ENCODE data around the gene SPHK2.

The SPHK2 gene

DNA sequence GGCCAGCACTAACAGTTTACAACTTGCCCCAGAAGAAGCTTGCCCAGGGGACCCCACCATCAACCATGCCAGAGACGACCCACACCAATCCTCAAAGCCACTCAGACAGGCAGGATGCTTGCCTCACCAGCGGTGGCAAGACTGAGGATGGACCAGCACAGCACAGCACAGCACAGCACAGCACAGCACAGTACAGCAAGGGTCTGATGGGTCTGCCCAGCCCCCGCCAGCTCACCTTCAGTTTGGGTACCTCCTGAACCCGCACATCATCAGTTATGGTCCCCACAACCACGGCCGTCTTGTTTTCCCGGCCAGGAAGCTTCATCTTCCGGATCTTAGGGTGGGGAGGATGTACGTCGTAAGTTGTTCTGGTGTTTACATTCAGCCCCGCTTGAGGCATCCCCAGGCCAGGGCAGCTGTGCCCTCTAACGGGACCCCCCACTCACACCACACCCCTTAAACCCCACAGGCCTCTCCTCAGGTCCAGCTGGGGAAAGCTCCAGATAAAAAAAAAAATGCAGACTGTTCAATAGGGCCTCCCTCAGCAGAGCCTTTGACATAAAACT, 2.7 kb upstream of the SPHK2 start:
- TF ChIP-seq SP1 (IDR thresholded peaks at IDR 0.05) (no peak), FOXA1 (IDR thresholded peaks at IDR 0.05) (no peak), CTBP1 (IDR thresholded peaks at IDR 0.05; ENCODE audit: borderline replicate concordance) (no peak), BHLHE40 (IDR thresholded peaks at IDR 0.05; ENCODE audit: borderline replicate concordance) (no peak), ELF4 (IDR thresholded peaks at IDR 0.05) (no peak), SUZ12 (IDR thresholded peaks at IDR 0.05) (no peak), LEF1 (IDR thresholded peaks at IDR 0.05; ENCODE audit: borderline replicate concordance) (no peak), NFRKB (IDR thresholded peaks at IDR 0.05) (no peak), ZNF384 (IDR thresholded peaks at IDR 0.05) (no peak), FOXM1 (IDR thresholded peaks at IDR 0.05; ENCODE audit: borderline replicate concordance) (no peak), FOXK2 (IDR thresholded peaks at IDR 0.05) (no peak), HDGF (IDR thresholded peaks at IDR 0.05; ENCODE audit: borderline replicate concordance) (no peak), L3MBTL2 (conservative IDR thresholded peaks at IDR 0.05) (no peak)
- TF ChIP-seq, protein P1, sequence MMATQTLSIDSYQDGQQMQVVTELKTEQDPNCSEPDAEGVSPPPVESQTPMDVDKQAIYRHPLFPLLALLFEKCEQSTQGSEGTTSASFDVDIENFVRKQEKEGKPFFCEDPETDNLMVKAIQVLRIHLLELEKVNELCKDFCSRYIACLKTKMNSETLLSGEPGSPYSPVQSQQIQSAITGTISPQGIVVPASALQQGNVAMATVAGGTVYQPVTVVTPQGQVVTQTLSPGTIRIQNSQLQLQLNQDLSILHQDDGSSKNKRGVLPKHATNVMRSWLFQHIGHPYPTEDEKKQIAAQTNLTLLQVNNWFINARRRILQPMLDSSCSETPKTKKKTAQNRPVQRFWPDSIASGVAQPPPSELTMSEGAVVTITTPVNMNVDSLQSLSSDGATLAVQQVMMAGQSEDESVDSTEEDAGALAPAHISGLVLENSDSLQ (IDR thresholded peaks at IDR 0.05) = no peak
- no peak for DNase-seq (ENCODE audit: extremely low spot score)
- CTCF ChIA-PET = interaction anchor here (0.6 kb wide), 1 partner anchor 110 kb away, joined by 3 read pairs; no protein-coding TSS in a partner anchor
- POLR2A ChIA-PET = interaction anchor here (0.9 to 4.5 kb wide), 5 partner anchors 7 to 114 kb away, joined by 3 to 88 read pairs (median 4); no protein-coding TSS in a partner anchor

DNA sequence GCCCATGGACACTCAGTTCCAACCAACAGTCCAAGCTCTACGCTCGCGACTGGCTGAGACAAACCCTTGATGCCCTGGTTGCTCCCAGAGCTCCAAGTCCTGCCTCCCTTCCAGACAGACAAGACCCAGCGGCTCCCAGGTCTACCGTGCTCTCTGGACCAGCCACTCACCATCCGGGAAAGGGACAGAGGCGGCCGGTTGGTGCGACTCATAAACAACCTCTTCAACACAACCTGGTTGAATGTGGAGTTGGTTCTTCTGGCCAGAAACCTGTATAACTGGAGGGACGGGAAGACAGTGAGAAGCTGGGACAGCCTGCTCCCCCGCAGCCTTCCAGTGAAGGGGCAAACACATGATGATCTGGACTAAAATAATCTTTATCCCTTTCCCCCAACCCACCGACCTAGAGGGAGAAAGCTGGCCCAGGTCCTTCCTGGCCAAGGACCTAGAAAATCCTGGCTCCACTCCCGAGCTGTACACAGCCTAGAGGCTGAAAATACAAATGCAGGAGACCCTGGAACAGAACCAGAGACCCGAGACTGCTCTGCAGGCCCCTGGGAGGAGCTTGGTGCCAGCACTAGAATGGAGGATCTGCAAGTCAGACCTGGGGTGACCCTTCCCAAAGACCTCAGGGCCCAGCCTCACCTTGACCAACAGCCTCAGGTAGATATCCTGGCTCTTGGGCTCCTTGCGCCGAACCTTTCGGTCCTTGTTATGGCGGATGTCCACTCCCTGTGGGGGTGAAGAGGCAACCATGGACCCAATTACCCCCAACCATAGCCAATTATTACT, 2.0 kb upstream of the SPHK2 start:
- POLR2A ChIA-PET = interaction anchor here (0.6 to 4.5 kb wide), 6 partner anchors 8 to 124 kb away, joined by 3 to 88 read pairs (median 4); no protein-coding TSS in a partner anchor
- DNase-seq (ENCODE audit: extremely low spot score) = no peak
- TF ChIP-seq L3MBTL2 (conservative IDR thresholded peaks at IDR 0.05) = no peak
- TF ChIP-seq FOXM1 (IDR thresholded peaks at IDR 0.05; ENCODE audit: borderline replicate concordance) = no peak
- TF ChIP-seq CTBP1 (IDR thresholded peaks at IDR 0.05; ENCODE audit: borderline replicate concordance) = no peak
- TF ChIP-seq ARNT (IDR thresholded peaks at IDR 0.05) = no peak
- TF ChIP-seq NFRKB (IDR thresholded peaks at IDR 0.05) = no peak
- TF ChIP-seq LEF1 (IDR thresholded peaks at IDR 0.05; ENCODE audit: borderline replicate concordance) = no peak
- no peak for TF ChIP-seq ELF4 (IDR thresholded peaks at IDR 0.05)
- no peak for TF ChIP-seq FOXA1 (IDR thresholded peaks at IDR 0.05)
- TF ChIP-seq ZNF384 (IDR thresholded peaks at IDR 0.05) = no peak
- TF ChIP-seq, protein P1 (IDR thresholded peaks at IDR 0.05) = no peak
- no peak for TF ChIP-seq BHLHE40 (IDR thresholded peaks at IDR 0.05; ENCODE audit: borderline replicate concordance)
- TF ChIP-seq SUZ12 (IDR thresholded peaks at IDR 0.05) = no peak
- no peak for TF ChIP-seq HDGF (IDR thresholded peaks at IDR 0.05; ENCODE audit: borderline replicate concordance)
- no peak for TF ChIP-seq TARDBP (IDR thresholded peaks at IDR 0.05)
- CTCF ChIA-PET = interaction anchor here (0.6 kb wide), 1 partner anchor 100 kb away, joined by 3 read pairs; no protein-coding TSS in a partner anchor

DNA sequence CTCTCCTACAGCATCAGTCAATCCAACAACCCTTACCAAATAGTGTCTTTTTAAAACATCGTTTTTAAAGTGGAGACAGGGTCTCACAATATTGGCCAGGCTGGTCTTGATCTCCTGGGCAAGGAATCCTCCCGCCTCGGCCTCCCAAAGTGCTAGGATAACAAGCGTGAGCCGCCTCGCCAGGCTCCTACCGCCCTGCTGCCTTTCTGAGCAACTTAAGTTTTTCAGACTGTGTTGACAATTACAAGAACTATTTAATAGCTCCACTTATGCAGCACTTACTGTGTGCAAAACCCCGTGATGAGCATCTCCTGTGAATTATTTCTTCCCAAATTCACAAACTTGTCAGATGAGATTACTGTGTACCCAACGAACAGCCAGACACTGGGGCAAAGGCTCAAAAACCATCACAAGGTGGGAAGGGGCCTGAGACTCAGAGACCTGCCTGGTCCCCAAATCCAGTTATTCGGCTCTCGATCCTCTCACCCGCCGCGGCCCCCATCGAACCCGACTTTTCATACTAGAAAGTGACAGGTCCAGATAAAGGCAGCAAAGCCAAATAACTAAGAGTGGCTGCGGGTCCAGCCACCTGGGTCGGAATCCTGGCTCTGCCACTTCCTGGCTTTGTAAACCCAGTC, 909 bp upstream of the SPHK2 start:
- DNase-seq (ENCODE audit: extremely low spot score) = no peak
- no peak for TF ChIP-seq FOXA1 (IDR thresholded peaks at IDR 0.05)
- no peak for TF ChIP-seq ELF4 (IDR thresholded peaks at IDR 0.05)
- TF ChIP-seq SUZ12 (IDR thresholded peaks at IDR 0.05) = no peak
- TF ChIP-seq BHLHE40 (IDR thresholded peaks at IDR 0.05; ENCODE audit: borderline replicate concordance) = no peak
- TF ChIP-seq SP1 (IDR thresholded peaks at IDR 0.05) = no peak
- TF ChIP-seq HDGF (IDR thresholded peaks at IDR 0.05; ENCODE audit: borderline replicate concordance) = no peak
- no peak for TF ChIP-seq ZNF384 (IDR thresholded peaks at IDR 0.05)
- no peak for TF ChIP-seq NFRKB (IDR thresholded peaks at IDR 0.05)
- no peak for TF ChIP-seq CTBP1 (IDR thresholded peaks at IDR 0.05; ENCODE audit: borderline replicate concordance)
- TF ChIP-seq L3MBTL2 (conservative IDR thresholded peaks at IDR 0.05) = no peak
- TF ChIP-seq TARDBP (IDR thresholded peaks at IDR 0.05) = no peak
- no peak for TF ChIP-seq FOXM1 (IDR thresholded peaks at IDR 0.05; ENCODE audit: borderline replicate concordance)
- TF ChIP-seq LEF1 (IDR thresholded peaks at IDR 0.05; ENCODE audit: borderline replicate concordance) = no peak
- no peak for TF ChIP-seq ARNT (IDR thresholded peaks at IDR 0.05)
- TF ChIP-seq, protein P1 (IDR thresholded peaks at IDR 0.05) = no peak
- no peak for TF ChIP-seq FOXK2 (IDR thresholded peaks at IDR 0.05)
- ChIA-PET POLR2A (interaction anchor here (1.0 to 4.5 kb wide), 16 partner anchors 9 to 294 kb away, joined by 3 to 88 read pairs (median 4); partner anchors contain the start of genes CA11, DBP, EMP3 and PPP1R15A), CTCF (interaction anchor here (0.6 kb wide), 1 partner anchor 10 kb away, joined by 3 read pairs; no protein-coding TSS in a partner anchor)

DNA sequence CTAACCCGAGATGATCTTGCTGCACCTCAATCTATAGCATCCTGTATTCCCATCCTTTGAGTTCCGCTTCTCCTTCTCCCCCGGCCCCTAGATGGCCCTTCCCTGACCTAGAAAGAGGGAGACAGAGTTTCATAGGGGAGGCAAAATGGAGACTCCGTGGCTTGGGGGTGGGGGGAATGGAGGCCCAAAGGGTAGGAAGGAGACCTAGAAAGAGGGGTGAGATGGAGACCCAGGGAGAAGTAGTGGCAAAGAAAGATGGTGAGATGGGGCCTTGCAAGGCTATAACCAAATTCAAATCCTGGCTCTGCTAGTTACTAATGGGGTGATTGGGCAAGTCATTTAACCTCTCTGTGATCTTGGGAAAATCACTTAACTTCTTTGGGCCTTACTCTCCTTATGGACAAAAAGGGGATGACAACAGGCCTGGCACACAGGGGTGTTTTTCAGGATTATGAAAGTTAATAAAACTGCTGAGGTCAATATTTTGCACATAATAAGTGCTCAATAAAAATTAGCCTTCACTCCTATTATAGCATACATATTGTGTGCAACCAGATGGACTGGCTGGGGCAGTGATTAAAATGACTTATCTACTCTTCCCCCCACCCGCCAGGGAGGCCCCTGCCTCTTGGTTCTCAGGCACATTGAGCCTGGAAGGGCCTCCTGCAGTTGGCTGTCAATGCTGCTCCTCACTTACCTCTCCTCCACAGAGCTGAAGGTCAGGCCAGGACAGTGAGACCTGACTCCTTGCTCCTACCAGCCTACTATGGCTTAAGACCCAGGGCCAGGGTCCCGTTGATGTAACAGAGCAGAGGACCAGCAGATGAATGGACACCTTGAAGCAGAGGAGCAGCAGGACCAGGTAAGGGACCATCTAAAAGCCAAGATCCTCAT, 633 bp downstream of the SPHK2 start:
- no peak for TF ChIP-seq ARNT (IDR thresholded peaks at IDR 0.05)
- TF ChIP-seq FOXK2 (IDR thresholded peaks at IDR 0.05) = no peak
- no peak for TF ChIP-seq L3MBTL2 (conservative IDR thresholded peaks at IDR 0.05)
- TF ChIP-seq ELF4 (IDR thresholded peaks at IDR 0.05) = no peak
- no peak for TF ChIP-seq TARDBP (IDR thresholded peaks at IDR 0.05)
- no peak for TF ChIP-seq FOXM1 (IDR thresholded peaks at IDR 0.05; ENCODE audit: borderline replicate concordance)
- TF ChIP-seq FOXA1 (IDR thresholded peaks at IDR 0.05) = no peak
- POLR2A ChIA-PET = interaction anchor here (0.8 to 4.5 kb wide), 32 partner anchors 8 to 295 kb away, joined by 3 to 88 read pairs (median 4); partner anchors contain the start of genes BCAT2, CA11, DBP and EMP3
- CTCF ChIA-PET = no interaction called here
- no peak for DNase-seq (ENCODE audit: extremely low spot score)
